ENCODE measurements around the gene DHX8.

GRCh38 chr17:43554857-43555256 lies 71.1 kb downstream of the DHX8 start:
- TF ChIP-seq, protein P1, sequence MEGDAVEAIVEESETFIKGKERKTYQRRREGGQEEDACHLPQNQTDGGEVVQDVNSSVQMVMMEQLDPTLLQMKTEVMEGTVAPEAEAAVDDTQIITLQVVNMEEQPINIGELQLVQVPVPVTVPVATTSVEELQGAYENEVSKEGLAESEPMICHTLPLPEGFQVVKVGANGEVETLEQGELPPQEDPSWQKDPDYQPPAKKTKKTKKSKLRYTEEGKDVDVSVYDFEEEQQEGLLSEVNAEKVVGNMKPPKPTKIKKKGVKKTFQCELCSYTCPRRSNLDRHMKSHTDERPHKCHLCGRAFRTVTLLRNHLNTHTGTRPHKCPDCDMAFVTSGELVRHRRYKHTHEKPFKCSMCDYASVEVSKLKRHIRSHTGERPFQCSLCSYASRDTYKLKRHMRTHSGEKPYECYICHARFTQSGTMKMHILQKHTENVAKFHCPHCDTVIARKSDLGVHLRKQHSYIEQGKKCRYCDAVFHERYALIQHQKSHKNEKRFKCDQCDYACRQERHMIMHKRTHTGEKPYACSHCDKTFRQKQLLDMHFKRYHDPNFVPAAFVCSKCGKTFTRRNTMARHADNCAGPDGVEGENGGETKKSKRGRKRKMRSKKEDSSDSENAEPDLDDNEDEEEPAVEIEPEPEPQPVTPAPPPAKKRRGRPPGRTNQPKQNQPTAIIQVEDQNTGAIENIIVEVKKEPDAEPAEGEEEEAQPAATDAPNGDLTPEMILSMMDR (IDR thresholded peaks at IDR 0.05), result no peak
- TF ChIP-seq EZH2phosphoT487 (IDR thresholded peaks at IDR 0.05) (no peak), EZH2 (IDR thresholded peaks at IDR 0.05) (no peak)

Measured in neural progenitor cell (in vitro differentiated cells).